HepG2 (cell line): ENCODE measurements around the gene MTFR1L. TPM values are rescaled to one million over a fixed set of nuclear protein-coding genes. Genes with fewer than 3 reads are reported as not detected.

Experiments
- DMAP1 ChIP-seq: IDR thresholded peaks from 2 replicates; pipeline ENCODE4 v1.6.1; 2016
- ERF ChIP-seq: IDR thresholded peaks from 2 replicates; pipeline ENCODE4 v1.6.1; 2018; ENCODE audit warnings: missing biosample characterization, missing genetic modification reagents
- GATAD2A ChIP-seq: IDR thresholded peaks from 2 replicates; pipeline ENCODE4 v1.6.1; 2016
- HNRNPLL ChIP-seq: fragments of 200-400 bp; formaldehyde crosslinking; IDR thresholded peaks from 2 replicates; pipeline ENCODE4 v1.6.1; 2017; ENCODE audit warnings: mild to moderate bottlenecking, low read depth, low read length; ENCODE audit not compliant: poor library complexity, severe bottlenecking
- IKZF4 ChIP-seq: sonication (generic); formaldehyde crosslinking; IDR thresholded peaks from 2 replicates; pipeline ENCODE4 v1.5.1; 2020; ENCODE audit warnings: borderline replicate concordance, mild to moderate bottlenecking, low read depth, missing genetic modification reagents; ENCODE audit errors: not compliant biosample characterization
- KAT8 ChIP-seq: IDR thresholded peaks from 2 replicates; pipeline ENCODE4 v1.6.1; 2016; ENCODE audit warnings: missing genetic modification reagents, missing compliant biosample characterization
- MTA3 ChIP-seq: sonication (generic); formaldehyde crosslinking; IDR thresholded peaks from 2 replicates; pipeline ENCODE4 v1.4.0; 2020; ENCODE audit warnings: missing genetic modification reagents
- NR2F1 ChIP-seq, 2 experiments: fragments of 450-650 bp in 1 of 2; formaldehyde crosslinking in 1 of 2; IDR thresholded peaks; 2 replicates each; pipeline versions ENCODE4 v1.5.0 to v1.6.1; 2016 to 2020; ENCODE audit warnings: mild to moderate bottlenecking in 1 of 2, missing compliant biosample characterization in 1 of 2, missing genetic modification reagents in 1 of 2, moderate library complexity in 1 of 2
- NR2F2 ChIP-seq: IDR thresholded peaks from 2 replicates; pipeline ENCODE4 v1.6.1; 2012; ENCODE audit warnings: low read depth, inconsistent platforms, borderline replicate concordance
- PRDM4 ChIP-seq: sonication (generic); formaldehyde crosslinking; IDR thresholded peaks from 2 replicates; pipeline ENCODE4 v1.9.0; 2021; ENCODE audit warnings: missing genetic modification reagents, borderline replicate concordance
- SRY ChIP-seq: sonication (generic); formaldehyde crosslinking; IDR thresholded peaks from 2 replicates; pipeline ENCODE4 v1.8.0; 2022; ENCODE audit warnings: mild to moderate bottlenecking, missing genetic modification reagents
- TIGD3 ChIP-seq: sonication (generic); formaldehyde crosslinking; IDR thresholded peaks from 2 replicates; pipeline ENCODE4 v1.5.1; 2020; ENCODE audit warnings: mild to moderate bottlenecking, missing genetic modification reagents, borderline replicate concordance
- YEATS2 ChIP-seq: sonication (generic); formaldehyde crosslinking; IDR thresholded peaks from 2 replicates; pipeline ENCODE4 v1.4.0; 2020; ENCODE audit warnings: missing genetic modification reagents, borderline replicate concordance
- ZBTB26 ChIP-seq: IDR thresholded peaks from 2 replicates; pipeline ENCODE4 v1.6.1; 2016; ENCODE audit warnings: missing compliant biosample characterization, missing genetic modification reagents, borderline replicate concordance
- ZNF10 ChIP-seq: sonication (generic); formaldehyde crosslinking; IDR thresholded peaks from 2 replicates; pipeline ENCODE4 v1.4.0; 2020; ENCODE audit warnings: mild to moderate bottlenecking, low read depth, missing genetic modification reagents, borderline replicate concordance
- ZNF205 ChIP-seq: IDR thresholded peaks from 2 replicates; pipeline ENCODE4 v1.6.1; 2018; ENCODE audit warnings: missing biosample characterization, missing genetic modification reagents
- ZNF343 ChIP-seq: sonication (generic); formaldehyde crosslinking; IDR thresholded peaks from 2 replicates; pipeline ENCODE4 v1.4.0; 2020; ENCODE audit warnings: mild to moderate bottlenecking, missing genetic modification reagents
- ZNF350 ChIP-seq: sonication (generic); formaldehyde crosslinking; IDR thresholded peaks from 2 replicates; pipeline ENCODE4 v1.4.0; 2020; ENCODE audit warnings: mild to moderate bottlenecking, low read depth, missing genetic modification reagents, borderline replicate concordance
- ZNF451 ChIP-seq: sonication (generic); formaldehyde crosslinking; IDR thresholded peaks from 2 replicates; pipeline ENCODE4 v1.5.0; 2020; ENCODE audit warnings: mild to moderate bottlenecking, missing genetic modification reagents
- ZNF558 ChIP-seq: sonication (generic); formaldehyde crosslinking; IDR thresholded peaks from 2 replicates; pipeline ENCODE4 v1.9.0; 2022; ENCODE audit warnings: mild to moderate bottlenecking, missing genetic modification reagents, borderline replicate concordance
- ZNF678 ChIP-seq: sonication (generic); formaldehyde crosslinking; IDR thresholded peaks from 2 replicates; pipeline ENCODE4 v1.4.0; 2020; ENCODE audit warnings: mild to moderate bottlenecking, missing genetic modification reagents
- ZNF703 ChIP-seq: sonication (generic); formaldehyde crosslinking; IDR thresholded peaks from 2 replicates; pipeline ENCODE4 v1.5.1; 2020; ENCODE audit warnings: missing genetic modification reagents, mild to moderate bottlenecking, moderate library complexity, borderline replicate concordance
- ZNF790 ChIP-seq: sonication (generic); formaldehyde crosslinking; IDR thresholded peaks from 2 replicates; pipeline ENCODE4 v1.8.0; 2022; ENCODE audit warnings: missing genetic modification reagents, mild to moderate bottlenecking, borderline replicate concordance
- ZNF816 ChIP-seq: sonication (generic); formaldehyde crosslinking; IDR thresholded peaks from 2 replicates; pipeline ENCODE4 v1.8.0; 2022; ENCODE audit warnings: missing genetic modification reagents, mild to moderate bottlenecking, borderline replicate concordance
- ZSCAN20 ChIP-seq: sonication (generic); formaldehyde crosslinking; IDR thresholded peaks from 2 replicates; pipeline ENCODE4 v1.4.0; 2020; ENCODE audit warnings: missing genetic modification reagents, mild to moderate bottlenecking, borderline replicate concordance
- polyA plus RNA-seq, 8 experiments: library from polyadenylated mRNA; depleted of rRNA in 3 of 8; stranded (reverse) in 7 of 8; unstranded in 1 of 8; fragments of >200 nt; fragmentation: Illumina TruSeq in 4 of 8; extraction: Trizol in 4 of 8; gene quantifications; 2 replicates each; pipeline versions ENCODE4 v1.2.1 to v1.2.3, GENCODE V29; 2011 to 2016; ENCODE audit warnings: low read depth in 4 of 8, missing spikeins in 1 of 8, mixed read lengths in 1 of 8; ENCODE audit not compliant: insufficient read depth in 1 of 8
- total RNA-seq, 5 experiments: library from RNA; depleted of rRNA; stranded (reverse); fragments of >200 nt; fragmentation: Illumina TruSeq; extraction: Trizol; gene quantifications; 2 replicates each; pipeline ENCODE4 v1.2.3, GENCODE V29; 2016; ENCODE audit warnings: low read depth in 1 of 5

MTFR1L gene
- total and polyA plus RNA-seq, 2 of the 13 experiments (the other 11 are each of a cell fraction or from before 2014, with no cell fraction given) = 38.0 to 55.7 TPM

GRCh38 chr1:25820247-25821111 is 725 bp downstream of the MTFR1L start (continued):
- TF ChIP-seq IKZF4 (CRISPR knock-in tag) = no peak
- TF ChIP-seq ZBTB26 (CRISPR knock-in tag) = no peak
- TF ChIP-seq ZNF558 (CRISPR knock-in tag) = peak; percentile 35; the same call in 1 of the 2 replicates
- 0 out of 2 replicates have a peak, but pooled peaks have one; percentile 21 for TF ChIP-seq ZNF343
- 0 out of 2 replicates have a peak, but pooled peaks have one; percentile 11 for TF ChIP-seq KAT8 (CRISPR knock-in tag)
- no peak; the same call in 1 of the 2 replicates for TF ChIP-seq ZNF350 (CRISPR knock-in tag)
- TF ChIP-seq ZNF678 = 0 out of 2 replicates have a peak, but pooled peaks have one; percentile 18
- TF ChIP-seq ZNF816 (CRISPR knock-in tag) = no peak
- TF ChIP-seq NR2F2 = no peak
- peak; percentile 88 for TF ChIP-seq SRY (CRISPR knock-in tag)
- no peak for TF ChIP-seq PRDM4 (CRISPR knock-in tag)
- no peak for TF ChIP-seq ZNF10 (CRISPR knock-in tag)
- TF ChIP-seq ZNF790 (CRISPR knock-in tag) = no peak
- no peak for TF ChIP-seq DMAP1
- TF ChIP-seq YEATS2 (CRISPR knock-in tag) = no peak
- TF ChIP-seq MTA3 (CRISPR knock-in tag) = no peak
- no peak for TF ChIP-seq ERF (CRISPR knock-in tag)
- peak; percentile 7 for TF ChIP-seq HNRNPLL
- TF ChIP-seq TIGD3 (CRISPR knock-in tag) = no peak
- no peak; the same call in 1 of the 2 replicates for TF ChIP-seq ZSCAN20 (CRISPR knock-in tag)
- TF ChIP-seq GATAD2A (CRISPR knock-in tag) = no peak
- 0 out of 2 replicates have a peak, but pooled peaks have one; percentile 69 for TF ChIP-seq ZNF703
- no peak for TF ChIP-seq ZNF451
- TF ChIP-seq ZNF205 = 0 out of 2 replicates have a peak, but pooled peaks have one; percentile 50
- TF ChIP-seq NR2F1 (CRISPR knock-in tag; IDR thresholded peaks at IDR 0.05) = no peak; a peak in 1 of 4 replicates
